HG03196 (cell line): ENCODE measurements around the gene OR1K1.
"Not testable (repeated sequence)": the region's sequence is repeated elsewhere in the genome, so short reads cannot be mapped to it uniquely, and the experiment has no call there.

ENCODE experiments used
- ATAC-seq: cut with Tn5 transposase; IDR thresholded peaks from one replicate; pipeline ENCODE4 v1.9.1; 2021; ENCODE audit not compliant: unreplicated experiment

The OR1K1 gene

DNA sequence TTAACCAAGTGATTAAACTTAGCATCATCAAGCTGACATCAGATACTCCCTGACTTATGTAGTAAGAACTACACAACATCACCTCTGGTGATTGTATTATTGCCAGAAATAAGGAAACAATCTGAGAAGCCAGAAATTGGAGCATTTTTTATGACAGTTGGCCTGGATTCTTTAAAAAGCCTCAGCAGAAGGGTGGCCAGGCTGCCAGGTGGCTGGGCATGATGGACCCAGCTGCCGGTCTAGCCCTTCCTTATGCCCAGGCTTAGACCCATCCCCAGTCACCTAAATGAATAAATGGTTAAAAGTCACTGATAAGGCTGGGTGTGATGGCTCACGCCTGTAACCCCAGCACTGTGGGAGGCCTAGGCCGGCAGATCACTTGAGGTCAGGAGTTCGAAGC lies 12.8 kb downstream of the OR1K1 start:
- no peak for ATAC-seq

GRCh38 chr9:122814545-122814944 lies 14.6 kb downstream of the OR1K1 start:
- no peak for ATAC-seq

GRCh38 chr9:122815544-122815943 lies 15.6 kb downstream of the OR1K1 start:
- ATAC-seq: no peak

- peak; percentile 63 for ATAC-seq
These were observed 16.4 kb downstream of the OR1K1 start for GRCh38 chr9:122816163-122816867.

GRCh38 chr9:122819326-122819725 lies 19.4 kb downstream of the OR1K1 start:
- ATAC-seq: no peak

DNA sequence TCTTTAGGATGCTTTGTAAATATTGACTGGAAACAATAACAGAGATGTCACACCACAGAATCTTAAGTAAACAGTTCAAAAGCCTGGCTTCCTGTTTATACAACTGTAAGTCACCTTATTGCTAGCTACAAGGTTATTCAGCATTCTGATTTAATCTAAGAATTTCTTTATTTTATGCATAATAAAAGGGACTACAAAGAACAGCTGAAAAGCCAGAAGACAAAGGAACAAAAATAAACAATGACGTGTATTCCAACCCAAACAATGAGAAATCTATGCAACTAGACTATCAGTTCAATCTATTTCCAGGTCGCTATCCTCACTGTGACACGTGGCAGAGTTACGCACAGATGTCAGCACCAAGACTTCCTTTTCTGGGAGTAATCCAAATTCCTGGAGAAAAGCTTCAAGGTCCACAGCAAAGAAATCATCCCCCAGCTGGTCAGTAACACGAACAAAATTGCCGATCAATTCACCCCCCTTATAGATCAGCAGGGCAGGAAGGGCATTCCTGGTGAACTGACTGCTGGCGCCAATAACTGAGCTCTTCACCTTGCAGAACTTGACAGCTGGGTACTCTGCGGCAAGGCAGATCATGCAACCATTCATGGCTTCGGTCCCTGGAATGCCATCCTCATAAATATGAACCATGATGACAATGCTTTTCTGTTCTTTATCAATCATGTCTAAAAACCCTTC lies 20.0 kb downstream of the OR1K1 start:
- ATAC-seq: no peak

DNA sequence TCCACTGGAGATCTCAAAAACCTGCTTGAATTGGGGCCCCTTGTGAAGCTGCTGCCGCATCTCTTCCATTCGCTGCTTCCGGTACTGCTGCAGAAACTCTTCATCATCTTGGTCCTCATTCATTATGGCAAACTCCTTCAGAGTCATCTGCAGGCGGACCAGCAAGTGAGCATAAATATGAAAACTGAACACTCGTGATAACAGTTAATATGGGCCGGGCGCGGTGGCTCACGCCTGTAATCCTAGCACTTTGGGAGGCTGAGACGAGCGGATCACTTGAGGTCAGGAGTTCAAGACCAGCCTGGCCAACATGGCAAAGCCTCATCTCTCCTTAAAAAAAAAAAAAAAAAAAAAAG lies 20.5 kb downstream of the OR1K1 start:
- ATAC-seq: no peak

- ATAC-seq: no peak
These were observed 21.5 kb downstream of the OR1K1 start for GRCh38 chr9:122821278-122821943.

DNA sequence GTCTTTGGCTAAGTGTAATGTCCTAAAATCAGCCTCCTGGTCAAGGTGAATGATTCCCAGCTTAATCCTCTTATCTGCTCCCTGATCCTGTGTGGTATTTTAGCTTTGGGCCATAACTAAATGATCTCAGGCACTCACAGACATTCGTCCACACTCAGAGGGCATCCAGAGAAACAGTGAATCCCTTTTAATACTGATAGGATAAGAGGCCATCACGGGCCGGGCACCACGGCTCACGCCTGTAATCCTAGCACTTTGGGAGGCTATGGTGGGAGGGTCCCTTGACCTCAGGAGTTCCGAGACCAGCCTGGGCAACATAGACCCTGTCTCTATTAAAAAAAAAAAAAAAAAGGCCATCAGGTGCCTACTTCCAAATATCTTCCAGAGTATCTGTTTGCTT lies 22.1 kb downstream of the OR1K1 start:
- ATAC-seq: no peak

DNA sequence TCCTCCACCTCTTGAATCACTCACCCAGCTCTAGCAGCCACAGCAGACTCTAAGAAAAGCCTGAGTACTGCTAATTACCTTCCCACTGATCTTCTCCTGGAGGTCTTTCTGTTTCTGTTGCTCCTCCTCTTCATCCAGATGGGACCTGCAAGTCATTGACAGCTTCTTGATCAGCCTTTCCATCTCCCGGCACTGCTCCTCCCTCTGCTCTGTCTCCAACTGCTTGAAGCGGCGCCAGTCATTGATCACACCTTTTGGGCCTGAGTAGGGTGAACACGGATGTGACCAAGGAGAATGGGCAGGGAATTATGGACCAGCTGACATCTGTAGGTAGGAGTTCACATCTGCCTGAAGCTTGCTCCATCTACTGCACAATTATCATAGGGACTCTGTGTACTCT lies 23.0 kb downstream of the OR1K1 start:
- no peak for ATAC-seq

GRCh38 chr9:122827761-122828093 lies 27.8 kb downstream of the OR1K1 start:
- ATAC-seq: peak; percentile 21

- not testable (repeated sequence) for ATAC-seq
These were observed 29.0 kb downstream of the OR1K1 start for GRCh38 chr9:122828965-122829284.

GRCh38 chr9:122832194-122832593 lies 32.3 kb downstream of the OR1K1 start:
- no peak for ATAC-seq

DNA sequence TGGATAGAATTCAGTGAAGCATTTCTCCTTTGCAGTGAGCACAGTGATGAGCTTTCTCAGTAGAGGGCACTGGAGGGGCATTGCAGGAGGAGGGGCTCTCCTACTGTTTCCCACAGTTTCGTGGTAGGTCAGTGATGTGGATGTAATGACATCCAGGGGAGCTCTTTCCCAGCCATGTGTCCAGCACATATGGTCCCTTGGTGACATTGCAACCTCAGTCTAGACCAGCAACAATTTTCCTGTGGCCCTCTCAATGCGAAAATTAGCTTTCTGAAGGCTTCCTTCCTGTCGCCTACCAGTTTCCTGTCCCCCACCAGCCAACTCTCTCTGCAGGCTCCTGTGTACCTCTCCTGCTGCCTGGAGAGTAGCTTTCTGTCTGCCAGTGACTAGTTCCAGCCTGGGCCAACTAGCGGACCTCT lies 35.4 kb downstream of the OR1K1 start:
- ATAC-seq: no peak

DNA sequence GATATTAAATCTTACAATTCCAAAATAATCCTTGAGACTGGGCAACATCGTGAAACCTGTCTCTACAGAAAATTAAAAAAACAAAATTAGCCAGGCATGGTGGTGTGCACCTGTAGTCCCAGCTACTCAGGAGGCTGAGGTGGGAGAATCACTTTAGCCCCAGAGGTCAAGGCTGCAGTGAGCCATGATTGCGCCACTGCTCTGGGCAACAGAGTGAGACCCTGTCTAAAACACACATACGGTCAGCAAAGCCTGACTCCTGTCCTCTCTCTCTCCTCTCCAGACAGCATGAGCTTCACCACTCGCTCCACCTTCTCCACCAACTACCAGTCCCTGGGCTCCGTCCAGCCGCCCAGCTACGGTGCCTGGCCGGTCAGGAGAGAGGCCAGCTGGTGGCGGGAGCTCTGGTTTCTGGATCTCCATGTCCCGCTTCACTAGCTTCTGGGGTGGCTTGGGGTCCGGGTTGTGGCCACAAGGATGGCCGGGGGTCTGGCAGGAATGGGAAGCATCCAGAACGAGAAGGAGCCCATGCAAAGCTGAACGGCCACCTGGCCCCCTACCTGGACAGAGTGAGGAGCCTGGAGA lies 37.4 kb downstream of the OR1K1 start:
- no peak for ATAC-seq

DNA sequence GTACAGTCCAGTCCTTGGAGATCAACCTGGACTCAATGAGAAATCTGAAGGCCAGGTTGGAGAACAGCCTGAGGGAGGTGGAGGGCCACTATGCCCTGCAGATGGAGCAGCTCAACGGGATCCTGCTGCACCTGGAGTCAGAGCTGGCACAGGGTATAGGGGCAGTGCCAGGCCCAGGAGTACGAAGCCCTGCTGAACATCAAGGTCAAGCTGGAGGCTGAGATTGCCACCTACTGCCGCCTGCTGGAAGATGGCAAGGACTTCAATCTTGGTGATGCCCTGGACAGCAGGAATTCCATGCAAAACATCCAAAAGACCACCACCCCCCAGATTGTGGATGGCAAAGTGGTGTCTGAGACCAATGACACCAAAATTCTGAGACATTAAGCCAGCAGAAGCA lies 38.5 kb downstream of the OR1K1 start:
- not testable (repeated sequence) for ATAC-seq

GRCh38 chr9:122841501-122841900 lies 41.6 kb downstream of the OR1K1 start:
- ATAC-seq: no peak

DNA sequence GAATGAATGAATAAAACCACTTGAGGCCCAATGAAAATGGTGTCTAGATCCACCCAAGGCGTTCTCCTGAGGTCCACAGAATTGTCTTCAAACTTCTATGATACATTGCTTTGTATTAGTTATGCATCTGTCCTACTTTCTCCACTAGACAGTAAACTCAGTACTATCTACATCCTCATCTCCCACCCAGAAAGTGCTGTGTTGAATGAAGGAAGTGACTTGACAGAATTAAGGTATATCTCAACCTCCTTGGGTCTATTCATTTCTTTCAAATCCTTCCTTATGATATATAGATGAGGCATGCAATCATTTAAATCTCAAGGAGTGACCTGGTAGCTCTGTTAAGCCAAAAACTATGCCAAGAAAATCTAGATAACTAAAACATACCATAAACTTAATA lies 44.2 kb downstream of the OR1K1 start:
- no peak for ATAC-seq

GRCh38 chr9:122845116-122845515 lies 45.2 kb downstream of the OR1K1 start:
- no peak for ATAC-seq

GRCh38 chr9:122846371-122846940 lies 46.5 kb downstream of the OR1K1 start:
- ATAC-seq: no peak

- ATAC-seq: no peak
These were observed 48.5 kb downstream of the OR1K1 start for GRCh38 chr9:122848256-122848943.
